GM19372 (cell line): ENCODE measurements around the gene MAFB.

Source experiments
- ATAC-seq: cut with Tn5 transposase; IDR thresholded peaks from one replicate; pipeline ENCODE4 v1.9.1; 2021; ENCODE audit warnings: mild to moderate bottlenecking, low read depth, moderate library complexity; ENCODE audit not compliant: unreplicated experiment

The MAFB gene

DNA sequence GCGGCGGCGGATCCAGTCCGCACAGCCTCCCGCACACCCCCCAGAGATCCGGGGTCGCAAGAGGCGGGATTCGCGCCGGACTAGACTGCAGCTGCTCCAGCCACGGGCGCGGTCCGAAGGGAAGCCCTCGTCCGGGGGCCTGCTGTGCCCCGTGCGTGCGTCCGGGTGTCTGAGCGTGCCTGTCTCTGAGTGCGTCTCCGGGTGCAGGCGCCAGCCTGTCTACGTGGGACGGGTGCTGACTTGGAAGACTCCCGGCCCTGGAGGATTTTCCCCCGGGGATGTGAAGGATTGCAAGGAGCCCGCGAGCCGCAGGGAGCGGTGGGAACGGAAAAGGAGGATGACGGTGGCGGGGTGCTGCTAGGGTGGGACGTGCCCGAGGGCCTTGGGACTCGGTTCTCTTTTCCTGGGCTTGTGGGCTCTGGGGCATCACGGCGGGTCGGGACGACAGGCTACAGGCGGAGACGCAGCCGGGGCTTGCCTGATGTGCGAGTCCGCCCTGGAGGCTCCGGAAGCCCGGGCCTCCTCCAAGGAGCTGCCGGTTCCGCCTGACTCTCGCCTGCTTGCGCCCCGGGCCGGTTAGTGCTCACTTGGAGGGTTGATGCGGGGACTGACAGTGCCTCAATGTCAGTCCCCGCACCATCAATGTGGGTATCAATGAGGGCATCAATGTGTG lies 5.7 kb downstream of the MAFB start:
- no peak for ATAC-seq

DNA sequence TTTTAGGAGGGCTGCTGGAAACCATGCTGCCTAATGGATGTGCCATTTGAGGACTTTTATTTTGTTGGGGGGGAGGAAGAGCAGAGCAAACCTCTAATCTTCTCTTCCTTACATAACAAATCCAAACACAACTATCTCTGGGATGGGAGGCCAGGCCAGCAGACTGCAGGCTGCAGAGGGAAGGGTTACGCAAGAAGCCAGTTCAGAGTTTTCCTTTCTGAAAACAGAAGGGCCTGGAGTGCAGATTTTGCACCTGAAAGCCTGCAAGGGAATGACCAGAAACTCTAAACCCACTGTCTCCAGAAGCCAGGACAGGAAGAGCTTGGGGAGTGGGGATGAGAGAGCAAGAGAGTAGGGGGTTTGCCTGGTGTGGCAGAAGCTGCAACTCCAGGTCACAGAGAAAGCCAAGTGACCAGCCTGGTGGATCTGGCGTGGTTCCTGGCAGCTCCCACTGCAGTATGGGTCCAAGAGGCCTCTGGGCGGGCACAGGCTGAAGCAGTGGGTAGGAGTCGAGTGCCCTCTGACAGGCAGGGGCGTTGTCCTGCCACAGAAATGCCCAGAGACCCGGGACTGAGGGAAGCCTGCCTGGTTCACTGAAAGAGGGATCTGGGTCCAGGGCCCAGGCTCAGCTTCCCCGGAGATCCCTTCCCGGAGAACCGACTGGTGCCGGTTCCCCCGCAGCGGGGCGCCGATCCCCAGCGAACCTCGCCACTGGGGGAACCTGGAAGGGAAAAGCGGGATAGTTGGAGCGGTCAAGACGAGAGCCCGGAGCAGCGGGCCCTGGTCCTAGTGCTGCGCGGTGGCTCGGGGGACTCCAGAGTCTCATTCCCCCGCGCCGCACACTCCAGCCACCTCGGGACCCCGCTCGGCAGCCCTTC lies 6.7 kb downstream of the MAFB start:
- ATAC-seq = no peak

- ATAC-seq = no peak
Measured at GRCh38 chr20:40681684-40682083, 7.4 kb downstream of the MAFB start.

- ATAC-seq = no peak
Measured at GRCh38 chr20:40681165-40681564, 7.9 kb downstream of the MAFB start.

DNA sequence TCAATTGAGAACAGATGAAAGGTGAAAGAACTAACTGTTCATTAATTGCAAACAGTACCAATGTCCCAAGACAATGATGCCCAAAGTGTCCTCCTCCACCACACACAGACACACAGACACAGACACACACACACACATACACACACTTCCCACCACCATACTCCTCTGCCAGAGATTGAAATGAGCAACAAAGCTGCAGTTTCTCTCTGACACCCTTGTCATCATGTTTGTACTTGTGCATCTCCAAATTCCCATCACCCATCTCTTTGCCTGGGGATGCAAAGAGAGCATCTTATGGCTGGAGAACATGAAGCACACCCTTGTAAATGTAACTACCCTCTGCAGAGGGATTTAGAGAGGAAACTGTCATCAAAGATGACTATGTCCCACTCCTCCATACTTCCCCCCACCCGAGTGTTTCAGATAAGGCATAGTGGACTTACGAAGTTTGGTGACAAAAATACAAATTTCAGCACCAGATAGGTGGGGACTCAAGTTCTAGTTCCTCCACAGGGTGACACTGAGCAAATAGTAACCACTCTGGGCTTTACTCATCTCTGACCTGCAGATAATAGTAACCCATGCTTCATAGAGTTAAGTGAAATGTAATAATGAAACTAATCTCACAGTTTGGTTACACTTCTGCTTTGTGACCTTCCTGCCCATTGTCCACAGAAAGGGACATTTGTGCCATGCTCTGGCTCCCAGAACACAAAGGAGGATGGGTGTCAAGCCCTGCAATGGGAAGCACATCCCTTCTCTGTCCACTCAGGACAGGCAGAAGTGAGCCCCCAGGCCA lies 8.7 kb downstream of the MAFB start:
- ATAC-seq = peak; percentile 73

DNA sequence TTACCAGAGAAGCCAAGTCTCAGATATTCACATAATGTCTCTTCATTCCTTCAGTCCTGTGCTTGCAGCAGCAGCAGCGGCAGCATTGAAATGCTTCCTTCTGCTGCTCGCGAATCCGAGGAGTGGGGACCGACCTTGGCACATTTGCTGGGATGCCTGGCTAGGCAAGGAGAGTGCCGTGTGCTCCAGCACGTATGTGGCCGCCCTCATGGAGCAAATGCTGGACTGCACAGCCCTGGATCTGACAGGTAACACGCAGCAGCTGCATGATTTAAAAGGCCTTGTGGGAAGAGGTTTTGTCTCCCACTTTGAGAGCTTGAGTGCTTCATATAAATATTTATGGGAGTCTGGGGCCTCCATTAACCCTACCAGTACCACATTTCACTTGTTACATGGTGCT lies 9.9 kb downstream of the MAFB start:
- no peak for ATAC-seq

GRCh38 chr20:40678286-40678875 lies 10.7 kb downstream of the MAFB start:
- ATAC-seq = no peak

DNA sequence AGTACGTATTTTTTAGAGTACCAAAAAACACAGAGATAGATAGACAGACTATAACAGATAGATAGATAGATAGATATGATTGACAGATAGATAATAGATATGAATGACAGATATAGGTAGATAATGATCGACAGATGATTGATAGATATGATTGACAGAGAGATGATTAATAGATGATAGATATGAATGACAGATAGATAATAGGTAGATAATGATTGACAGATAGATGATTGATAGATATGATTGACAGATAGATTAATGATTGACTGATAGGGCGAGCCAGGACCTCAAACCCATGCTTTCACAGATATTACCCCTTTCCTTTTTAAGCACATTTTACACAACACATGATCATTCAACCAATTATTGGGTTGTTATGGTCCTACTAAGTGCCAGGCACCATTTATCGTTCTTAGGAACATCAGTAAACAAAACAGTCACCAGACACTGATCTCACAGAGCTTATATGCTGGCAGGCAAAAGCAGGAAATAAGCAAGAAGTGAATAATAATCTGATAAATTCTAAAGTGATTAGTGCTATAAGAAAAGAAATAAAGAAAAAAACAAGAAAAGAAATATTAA lies 11.6 kb downstream of the MAFB start:
- no peak for ATAC-seq

GRCh38 chr20:40676491-40677269 lies 12.4 kb downstream of the MAFB start:
- ATAC-seq = no peak

- no peak for ATAC-seq
Measured at GRCh38 chr20:40675599-40676221, 13.3 kb downstream of the MAFB start.

- ATAC-seq = no peak
Measured at GRCh38 chr20:40673442-40673841, 15.6 kb downstream of the MAFB start.

GRCh38 chr20:40672095-40672494 lies 16.9 kb downstream of the MAFB start:
- ATAC-seq = no peak

DNA sequence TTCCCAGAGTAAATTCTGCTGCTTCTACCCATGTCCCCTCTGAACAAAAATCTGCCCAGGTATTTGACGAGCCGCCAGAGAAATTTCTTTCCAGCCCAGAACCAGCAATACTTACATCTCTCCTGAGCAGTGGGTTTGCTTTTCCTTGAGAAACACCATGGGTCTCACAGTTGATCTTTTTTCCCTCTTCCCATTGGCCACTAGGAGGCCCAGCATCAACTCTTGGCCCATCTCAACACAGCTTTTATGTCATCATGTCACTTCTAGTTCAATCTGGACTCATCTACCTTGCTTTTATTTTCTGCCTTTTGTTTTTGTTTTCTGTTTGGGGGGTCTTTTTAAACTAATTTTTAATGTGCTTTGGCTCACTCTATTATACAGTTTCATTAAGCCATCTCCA lies 18.8 kb downstream of the MAFB start:
- no peak for ATAC-seq

DNA sequence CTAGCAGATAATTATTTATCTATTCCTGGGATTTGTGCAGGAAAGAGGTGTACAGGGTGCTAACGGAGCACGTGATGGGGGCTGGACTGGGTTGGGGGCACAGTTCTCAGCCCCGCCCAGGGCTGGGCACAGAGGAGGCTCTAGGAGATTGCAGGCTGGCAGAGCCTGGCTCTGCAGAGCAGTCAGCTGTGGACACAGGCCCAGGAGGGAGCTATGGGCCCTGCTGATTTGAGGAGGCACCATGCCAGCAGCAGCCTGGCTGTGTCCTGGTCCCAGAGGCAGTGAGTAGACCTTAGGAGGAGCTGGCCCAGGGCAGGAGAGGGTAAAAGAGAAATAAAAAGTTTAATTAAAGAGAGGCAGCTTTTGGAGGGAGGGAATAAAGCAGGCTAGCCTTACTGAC lies 19.3 kb downstream of the MAFB start:
- ATAC-seq = no peak

DNA sequence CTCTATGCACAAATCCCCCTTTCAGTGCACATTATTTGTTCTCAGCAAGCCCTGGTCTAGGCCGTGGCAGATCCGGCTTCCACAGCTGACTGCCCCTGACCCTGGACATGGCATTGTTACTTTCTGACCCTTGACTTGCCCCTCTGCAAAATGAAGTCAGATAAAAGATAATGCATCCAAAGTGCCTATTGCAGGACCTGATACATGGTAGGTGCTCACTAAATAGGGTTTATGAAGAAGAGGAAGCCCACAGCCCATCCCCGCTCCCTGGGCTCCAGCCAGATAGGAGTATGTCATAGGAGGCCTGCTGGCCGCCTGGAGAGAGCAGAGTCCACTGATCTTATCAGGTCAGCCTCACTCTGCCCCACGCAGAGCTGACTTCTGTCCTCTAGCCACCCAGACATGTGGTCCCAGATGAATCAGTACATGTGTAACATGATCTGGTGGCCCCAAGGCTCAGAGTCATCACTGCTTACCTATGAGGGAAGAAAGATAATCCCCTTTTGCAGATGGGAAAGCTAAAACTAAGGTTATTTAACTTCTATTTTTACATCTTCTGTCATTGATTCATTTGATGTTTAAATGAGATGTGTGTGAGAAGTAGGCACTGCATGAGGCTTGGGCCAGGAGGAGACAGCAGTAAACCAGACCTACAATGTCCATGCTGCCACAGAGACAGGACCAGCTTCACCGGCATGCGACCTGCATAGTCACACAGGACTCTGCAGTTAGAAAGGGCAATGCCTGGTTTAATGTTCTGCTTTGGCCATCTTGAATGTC lies 20.4 kb downstream of the MAFB start:
- no peak for ATAC-seq

GRCh38 chr20:40667503-40667902 lies 21.5 kb downstream of the MAFB start:
- ATAC-seq = no peak

GRCh38 chr20:40666336-40666735 lies 22.7 kb downstream of the MAFB start:
- no peak for ATAC-seq

DNA sequence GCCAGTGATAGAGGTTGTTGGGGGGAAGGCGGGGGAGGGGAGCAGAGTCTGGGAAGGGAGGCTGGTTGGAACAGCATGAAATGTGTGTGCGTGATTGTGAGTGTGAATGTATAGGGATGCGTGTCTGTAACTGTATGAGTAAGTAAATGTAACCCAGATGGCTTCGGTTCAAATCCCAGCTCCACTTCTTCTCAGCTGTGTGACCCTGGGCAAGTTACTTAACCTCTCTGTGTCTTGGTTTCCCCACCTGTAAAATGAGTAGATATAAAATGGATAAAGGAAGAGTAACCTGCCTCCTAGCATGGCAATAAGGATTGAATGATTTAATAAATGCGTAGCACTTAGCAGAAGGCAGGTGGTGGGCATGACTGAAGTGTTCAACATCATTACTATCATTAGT lies 24.1 kb downstream of the MAFB start:
- ATAC-seq = no peak
